Anterior cingulate cortex (tissue), 58 donors: ENCODE data around the gene STK32B.

Experiments
- DNase-seq, 58 donors: peaks; one replicate each; lab custom pipeline; 2025; lab: John Stamatoyannopoulos, UW

Gene STK32B

GRCh38 chr4:5300283-5300682 is 249.0 kb downstream of the STK32B start:
- DNase-seq, result no peak

- DNase-seq, result no peak
Observed at GRCh38 chr4:5307928-5308327, 256.6 kb downstream of the STK32B start.

GRCh38 chr4:5322321-5322720 is 271.0 kb downstream of the STK32B start:
- no peak for DNase-seq

- DNase-seq, result no peak
Observed at GRCh38 chr4:5330339-5330989, 279.2 kb downstream of the STK32B start.

- DNase-seq, result no peak
Observed at GRCh38 chr4:5337731-5338130, 286.5 kb downstream of the STK32B start.

- no peak for DNase-seq
Observed at GRCh38 chr4:5338531-5338930, 287.3 kb downstream of the STK32B start.

GRCh38 chr4:5340991-5341451 is 289.7 kb downstream of the STK32B start:
- DNase-seq, result no peak

- no peak for DNase-seq
Observed at GRCh38 chr4:5341526-5341925, 290.2 kb downstream of the STK32B start.

- DNase-seq, result no peak
Observed at GRCh38 chr4:5355846-5356245, 304.6 kb downstream of the STK32B start.

GRCh38 chr4:5357870-5358269 is 306.6 kb downstream of the STK32B start:
- DNase-seq, result no peak

GRCh38 chr4:5361968-5362367 is 310.7 kb downstream of the STK32B start:
- DNase-seq, result no peak

GRCh38 chr4:5364406-5364805 is 313.1 kb downstream of the STK32B start:
- no peak for DNase-seq

GRCh38 chr4:5365071-5366008 is 314.1 kb downstream of the STK32B start:
- DNase-seq, result no peak

GRCh38 chr4:5366009-5366386 is 314.7 kb downstream of the STK32B start:
- DNase-seq, result no peak

GRCh38 chr4:5366421-5366820 is 315.1 kb downstream of the STK32B start:
- DNase-seq, result no peak

GRCh38 chr4:5368426-5368825 is 317.1 kb downstream of the STK32B start:
- DNase-seq, result no peak

- DNase-seq, result no peak
Observed at GRCh38 chr4:5370286-5370685, 319.0 kb downstream of the STK32B start.

- no peak for DNase-seq
Observed at GRCh38 chr4:5371415-5372190, 320.3 kb downstream of the STK32B start.

GRCh38 chr4:5372198-5372597 is 320.9 kb downstream of the STK32B start:
- DNase-seq, result no peak

- no peak for DNase-seq
Observed at GRCh38 chr4:5373327-5373726, 322.0 kb downstream of the STK32B start.

GRCh38 chr4:5374592-5374991 is 323.3 kb downstream of the STK32B start:
- DNase-seq, result no peak
